Fibroblast of lung (primary cell): Measurements from ENCODE around the gene KLF8. TPM values are rescaled to one million over a fixed set of nuclear protein-coding genes. Genes with fewer than 3 reads are reported as not detected.
"Not testable (repeated sequence)": the region's sequence is repeated elsewhere in the genome, so short reads cannot be mapped to it uniquely, and the experiment has no call there.

Experiments
- DNase-seq, 2 donors: peaks; one replicate each; pipeline versions ENCODE4 v3.0.0 to v3.0.0-alpha.2; 2010; ENCODE audit warnings: low read depth in 2 of 2
- H2AFZ ChIP-seq: 2 replicates; pipeline ENCODE4 v1.5.1; 2012; ENCODE audit warnings: low read length, control low read depth, inconsistent platforms
- H3K27ac ChIP-seq: 2 replicates; pipeline ENCODE4 v1.5.1; 2011; ENCODE audit warnings: low read length, control low read depth; ENCODE audit not compliant: insufficient read depth
- H3K27me3 ChIP-seq: 2 replicates; pipeline ENCODE4 v1.5.1; 2011; ENCODE audit warnings: mild to moderate bottlenecking, low read length; ENCODE audit not compliant: control insufficient read depth, insufficient read depth
- H3K36me3 ChIP-seq: 2 replicates; pipeline ENCODE4 v1.5.1; 2011; ENCODE audit warnings: low read length; ENCODE audit not compliant: control insufficient read depth, insufficient read depth
- H3K4me1 ChIP-seq: 2 replicates; pipeline ENCODE4 v1.5.1; 2011; ENCODE audit warnings: low read length; ENCODE audit not compliant: control insufficient read depth, insufficient read depth; ENCODE audit errors: extremely low read depth
- H3K4me2 ChIP-seq: 2 replicates; pipeline ENCODE4 v1.5.1; 2011; ENCODE audit warnings: low read length, control low read depth; ENCODE audit not compliant: insufficient read depth; ENCODE audit errors: extremely low read depth
- H3K4me3 ChIP-seq, 4 experiments: fragments of 200-600 bp in 1 of 4; sonication (generic) in 1 of 4; replicated peaks in 1 of 4; 2 replicates each; pipeline ENCODE4 v1.5.1; 2011 to 2016; ENCODE audit warnings: low read length in 4 of 4, low read depth in 3 of 4, mild to moderate bottlenecking in 3 of 4, control low read depth in 2 of 4, inconsistent platforms in 1 of 4, mixed read lengths in 1 of 4; ENCODE audit not compliant: insufficient read depth in 1 of 4; ENCODE audit errors: control extremely low read depth in 1 of 4
- H3K79me2 ChIP-seq: 2 replicates; pipeline ENCODE4 v1.5.1; 2012; ENCODE audit warnings: mild to moderate bottlenecking, low read length, inconsistent platforms; ENCODE audit not compliant: control insufficient read depth, insufficient read depth
- H3K9ac ChIP-seq: 2 replicates; pipeline ENCODE4 v1.5.1; 2011; ENCODE audit warnings: mild to moderate bottlenecking, low read length, control low read depth; ENCODE audit not compliant: insufficient read depth
- H3K9me3 ChIP-seq: 2 replicates; pipeline ENCODE4 v1.5.1; 2012; ENCODE audit warnings: low read depth, low read length; ENCODE audit not compliant: control insufficient read depth, insufficient read depth
- H4K20me1 ChIP-seq: 2 replicates; pipeline ENCODE4 v1.5.1; 2011; ENCODE audit warnings: low read length; ENCODE audit not compliant: control insufficient read depth, insufficient read depth; ENCODE audit errors: extremely low read depth
- EZH2 ChIP-seq: IDR thresholded peaks from 2 replicates; pipeline ENCODE4 v1.5.1; 2012; ENCODE audit warnings: low read length, control low read depth, mild to moderate bottlenecking; ENCODE audit errors: missing control alignments
- polyA minus RNA-seq: library from RNA; depleted of rRNA, polyadenylated mRNA; stranded (reverse); fragments of >200 nt; gene quantifications from 2 replicates; pipeline ENCODE4 v1.2.3, GENCODE V29; 2011; ENCODE audit warnings: low replicate concordance
- polyA plus RNA-seq, 2 donors: library from polyadenylated mRNA; depleted of rRNA in 1 of 2; stranded (reverse) in 1 of 2; unstranded in 1 of 2; fragments of >200 nt; gene quantifications; 2 replicates each; pipeline ENCODE4 v1.2.1, GENCODE V29; 2011 to 2012; ENCODE audit warnings: missing spikeins in 1 of 2
- total RNA-seq: library from RNA; depleted of rRNA; stranded (reverse); fragments of >200 nt; gene quantifications from 2 replicates; pipeline ENCODE4 v1.2.1, GENCODE V29; 2014
- TF ChIP-seq, protein P1 (sequence below), 2 donors: IDR thresholded peaks in 1 of 2; conservative IDR thresholded peaks in 1 of 2; 1 replicate in 1 of 2; 2 replicates in 1 of 2; pipeline ENCODE4 v1.5.1; 2011 to 2012; ENCODE audit warnings: low read length in 2 of 2, control low read depth in 1 of 2, inconsistent platforms in 1 of 2, low read depth in 1 of 2, mild to moderate bottlenecking in 1 of 2

Gene KLF8
- total RNA-seq = 1.0 and 3.0 TPM in 2 replicates
- 3.4 and 4.8 TPM in 2 replicates for polyA plus RNA-seq
- 1.4 and 2.3 TPM in 2 replicates for polyA plus RNA-seq (2012)
- polyA minus RNA-seq = 0.79 and 5.3 TPM in 2 replicates

GRCh38 chrX:56232221-56233082 is at the start of gene KLF8:
Gene KLF8, plus strand, starts transcription at chrX:56232356. Its CDS starts 979 bp downstream, at chrX:56233335.
- no peak within 1 kb of the TSS for H3K9ac ChIP-seq
- H3K27me3 ChIP-seq = no peaks in the 10 kb centered on the region
- H3K4me2 ChIP-seq = peak within 1 kb of the TSS; percentile 75
- DNase-seq = peak in 1 of 2 donors; percentile 2
- peak within 1 kb of the TSS; percentile 62 for H2AFZ ChIP-seq
- peak within 1 kb of the TSS; percentile 43 to 61 (median 48) for H3K4me3 ChIP-seq
- no peaks in the 10 kb centered on the region for H3K36me3 ChIP-seq
- no peaks in the 10 kb centered on the region for H4K20me1 ChIP-seq
- no peaks in the 10 kb centered on the region for H3K4me1 ChIP-seq
- no peak for TF ChIP-seq EZH2
- TF ChIP-seq, protein P1, sequence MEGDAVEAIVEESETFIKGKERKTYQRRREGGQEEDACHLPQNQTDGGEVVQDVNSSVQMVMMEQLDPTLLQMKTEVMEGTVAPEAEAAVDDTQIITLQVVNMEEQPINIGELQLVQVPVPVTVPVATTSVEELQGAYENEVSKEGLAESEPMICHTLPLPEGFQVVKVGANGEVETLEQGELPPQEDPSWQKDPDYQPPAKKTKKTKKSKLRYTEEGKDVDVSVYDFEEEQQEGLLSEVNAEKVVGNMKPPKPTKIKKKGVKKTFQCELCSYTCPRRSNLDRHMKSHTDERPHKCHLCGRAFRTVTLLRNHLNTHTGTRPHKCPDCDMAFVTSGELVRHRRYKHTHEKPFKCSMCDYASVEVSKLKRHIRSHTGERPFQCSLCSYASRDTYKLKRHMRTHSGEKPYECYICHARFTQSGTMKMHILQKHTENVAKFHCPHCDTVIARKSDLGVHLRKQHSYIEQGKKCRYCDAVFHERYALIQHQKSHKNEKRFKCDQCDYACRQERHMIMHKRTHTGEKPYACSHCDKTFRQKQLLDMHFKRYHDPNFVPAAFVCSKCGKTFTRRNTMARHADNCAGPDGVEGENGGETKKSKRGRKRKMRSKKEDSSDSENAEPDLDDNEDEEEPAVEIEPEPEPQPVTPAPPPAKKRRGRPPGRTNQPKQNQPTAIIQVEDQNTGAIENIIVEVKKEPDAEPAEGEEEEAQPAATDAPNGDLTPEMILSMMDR (conservative IDR thresholded peaks at IDR 0.05 in 1 of 2, IDR thresholded peaks at IDR 0.05 in 1 of 2; ENCODE audit: low read depth in 1 of 2, low read length in 2 of 2) = no peak
- H3K27ac ChIP-seq = no peak within 1 kb of the TSS
- no peaks in the 10 kb centered on the region for H3K9me3 ChIP-seq
- H3K79me2 ChIP-seq = no peaks in the 10 kb centered on the region

- DNase-seq, H3K4me2 ChIP-seq, H3K79me2 ChIP-seq, H3K36me3 ChIP-seq, H4K20me1 ChIP-seq, H3K4me1 ChIP-seq, H3K9ac ChIP-seq, H3K27me3 ChIP-seq, H3K27ac ChIP-seq, H3K9me3 ChIP-seq, H2AFZ ChIP-seq, H3K4me3 ChIP-seq: not testable (repeated sequence)
Measured at GRCh38 chrX:56206945-56207344, 25.2 kb upstream of the KLF8 start.

- no peak overlapping the region for H3K9ac ChIP-seq
- no peaks in the 10 kb centered on the region for H3K36me3 ChIP-seq
- H2AFZ ChIP-seq = no peak overlapping the region
- no peaks in the 10 kb centered on the region for H3K9me3 ChIP-seq
- no peaks in the 10 kb centered on the region for H3K27me3 ChIP-seq
- H3K4me2 ChIP-seq = no peak overlapping the region
- DNase-seq = no peak
- no peaks in the 10 kb centered on the region for H3K4me1 ChIP-seq
- no peak overlapping the region for H3K4me3 ChIP-seq
- no peaks in the 10 kb centered on the region for H3K79me2 ChIP-seq
- no peaks in the 10 kb centered on the region for H4K20me1 ChIP-seq
- no peak for TF ChIP-seq EZH2
- TF ChIP-seq, protein P1 (conservative IDR thresholded peaks at IDR 0.05 in 1 of 2, IDR thresholded peaks at IDR 0.05 in 1 of 2; ENCODE audit: low read depth in 1 of 2, low read length in 2 of 2) = no peak
- H3K27ac ChIP-seq = no peak overlapping the region
Measured at GRCh38 chrX:56211701-56212100, 20.5 kb upstream of the KLF8 start.
